GM23338 (cell line): Measurements from ENCODE around the gene SPATA31E1. TPM values are rescaled to one million over a fixed set of nuclear protein-coding genes. Genes with fewer than 3 reads are reported as not detected.

Experiments
- ATAC-seq: fragments of 200-7000 bp; cut with Tn5 transposase; 3 replicates; pipeline ENCODE4 v1.9.1; 2020
- DNase-seq: peaks from one replicate; pipeline ENCODE4 v3.0.0-alpha.2; 2015; ENCODE audit warnings: low spot score
- H2AFZ ChIP-seq: fragments of 200-600 bp; sonication (generic); 2 replicates; pipeline ENCODE4 v1.8.0; 2016; ENCODE audit warnings: antibody characterized with exemption, mild to moderate bottlenecking, moderate library complexity
- H3F3A ChIP-seq: fragments of 200-600 bp; sonication (generic); replicated peaks from 2 replicates; pipeline ENCODE4 v1.8.0; 2017; ENCODE audit warnings: antibody characterized with exemption, mixed run types, low read depth
- H3K27ac ChIP-seq: fragments of 200-600 bp; sonication (generic); 2 replicates; pipeline ENCODE4 v1.6.1; 2016; ENCODE audit warnings: low read depth
- H3K27me3 ChIP-seq: fragments of 200-600 bp; sonication (generic); 2 replicates; pipeline ENCODE4 v1.8.0; 2016; ENCODE audit warnings: mild to moderate bottlenecking, mixed run types, moderate library complexity; ENCODE audit not compliant: insufficient read depth
- H3K36me3 ChIP-seq: fragments of 200-600 bp; sonication (generic); 2 replicates; pipeline ENCODE4 v1.8.0; 2016; ENCODE audit warnings: mild to moderate bottlenecking; ENCODE audit not compliant: insufficient read depth
- H3K4me1 ChIP-seq: fragments of 200-600 bp; sonication (generic); 2 replicates; pipeline ENCODE4 v1.8.0; 2016; ENCODE audit warnings: mild to moderate bottlenecking, moderate library complexity; ENCODE audit not compliant: insufficient read depth
- H3K4me2 ChIP-seq: fragments of 200-600 bp; sonication (generic); 2 replicates; pipeline ENCODE4 v1.7.1; 2017; ENCODE audit warnings: mixed run types
- H3K4me3 ChIP-seq: fragments of 200-600 bp; sonication (generic); 2 replicates; pipeline ENCODE4 v1.6.1; 2016; ENCODE audit warnings: mixed run types
- H3K79me2 ChIP-seq: fragments of 200-600 bp; sonication (generic); replicated peaks from 2 replicates; pipeline ENCODE4 v1.8.0; 2017; ENCODE audit warnings: mild to moderate bottlenecking; ENCODE audit not compliant: insufficient read depth
- H3K9me2 ChIP-seq: fragments of 200-600 bp; sonication (generic); 2 replicates; pipeline ENCODE4 v1.8.0; 2017; ENCODE audit not compliant: insufficient read depth
- H4K20me1 ChIP-seq: fragments of 200-600 bp; sonication (generic); replicated peaks from 2 replicates; pipeline ENCODE4 v1.8.0; 2017; ENCODE audit warnings: mild to moderate bottlenecking; ENCODE audit not compliant: insufficient read depth
- H3K27ac Mint-ChIP-seq: 2 replicates; pipeline ENCODE4 v1.8.0; 2020; ENCODE audit warnings: inconsistent platforms, mild to moderate bottlenecking, moderate library complexity, mixed read lengths
- H3K27me3 Mint-ChIP-seq: 3 replicates; pipeline ENCODE4 v1.8.0; 2022; ENCODE audit warnings: low read depth, mild to moderate bottlenecking, moderate library complexity, mixed read lengths, inconsistent platforms; ENCODE audit not compliant: insufficient read depth, poor library complexity
- H3K36me3 Mint-ChIP-seq: 3 replicates; pipeline ENCODE4 v1.8.0; 2021; ENCODE audit warnings: low read depth, mild to moderate bottlenecking, inconsistent platforms, moderate library complexity, mixed read lengths
- H3K4me1 Mint-ChIP-seq: 3 replicates; pipeline ENCODE4 v1.8.0; 2020; ENCODE audit warnings: mild to moderate bottlenecking, inconsistent platforms, mixed read lengths
- H3K4me3 Mint-ChIP-seq: 3 replicates; pipeline ENCODE4 v1.8.0; 2021; ENCODE audit warnings: moderate library complexity, mild to moderate bottlenecking, inconsistent platforms, mixed read lengths
- H3K9me3 Mint-ChIP-seq: 3 replicates; pipeline ENCODE4 v1.8.0; 2020; ENCODE audit warnings: moderate library complexity, mild to moderate bottlenecking, inconsistent platforms, mixed read lengths
- polyA plus RNA-seq: library from polyadenylated mRNA; unstranded; fragments of >200 nt; fragmentation: Nextera tagmentation; extraction: Ambion mirVana; gene quantifications from 2 replicates; pipeline ENCODE4 v1.2.1, GENCODE V29; 2016
- total RNA-seq: library from RNA; depleted of rRNA; stranded (reverse); fragments of >200 nt; shearing (Covaris generic); gene quantifications from 2 replicates; pipeline ENCODE4 v1.2.3, GENCODE V29; 2014
- TF ChIP-seq, protein P1 (sequence below): IDR thresholded peaks from one replicate; pipeline ENCODE4 v1.6.1; 2018; ENCODE audit warnings: antibody characterized with exemption; ENCODE audit not compliant: unreplicated experiment
- TF ChIP-seq, protein P2 (sequence below): fragments of 250-450 bp; sonication (Bioruptor Pico); IDR thresholded peaks from 2 replicates; pipeline ENCODE4 v1.5.0; 2020; ENCODE audit warnings: mild to moderate bottlenecking, moderate library complexity

SPATA31E1 gene
- total and polyA plus RNA-seq, 2 experiments from 2014 or later, result 0.05 TPM; not detected in 1

- TF ChIP-seq, protein P1, sequence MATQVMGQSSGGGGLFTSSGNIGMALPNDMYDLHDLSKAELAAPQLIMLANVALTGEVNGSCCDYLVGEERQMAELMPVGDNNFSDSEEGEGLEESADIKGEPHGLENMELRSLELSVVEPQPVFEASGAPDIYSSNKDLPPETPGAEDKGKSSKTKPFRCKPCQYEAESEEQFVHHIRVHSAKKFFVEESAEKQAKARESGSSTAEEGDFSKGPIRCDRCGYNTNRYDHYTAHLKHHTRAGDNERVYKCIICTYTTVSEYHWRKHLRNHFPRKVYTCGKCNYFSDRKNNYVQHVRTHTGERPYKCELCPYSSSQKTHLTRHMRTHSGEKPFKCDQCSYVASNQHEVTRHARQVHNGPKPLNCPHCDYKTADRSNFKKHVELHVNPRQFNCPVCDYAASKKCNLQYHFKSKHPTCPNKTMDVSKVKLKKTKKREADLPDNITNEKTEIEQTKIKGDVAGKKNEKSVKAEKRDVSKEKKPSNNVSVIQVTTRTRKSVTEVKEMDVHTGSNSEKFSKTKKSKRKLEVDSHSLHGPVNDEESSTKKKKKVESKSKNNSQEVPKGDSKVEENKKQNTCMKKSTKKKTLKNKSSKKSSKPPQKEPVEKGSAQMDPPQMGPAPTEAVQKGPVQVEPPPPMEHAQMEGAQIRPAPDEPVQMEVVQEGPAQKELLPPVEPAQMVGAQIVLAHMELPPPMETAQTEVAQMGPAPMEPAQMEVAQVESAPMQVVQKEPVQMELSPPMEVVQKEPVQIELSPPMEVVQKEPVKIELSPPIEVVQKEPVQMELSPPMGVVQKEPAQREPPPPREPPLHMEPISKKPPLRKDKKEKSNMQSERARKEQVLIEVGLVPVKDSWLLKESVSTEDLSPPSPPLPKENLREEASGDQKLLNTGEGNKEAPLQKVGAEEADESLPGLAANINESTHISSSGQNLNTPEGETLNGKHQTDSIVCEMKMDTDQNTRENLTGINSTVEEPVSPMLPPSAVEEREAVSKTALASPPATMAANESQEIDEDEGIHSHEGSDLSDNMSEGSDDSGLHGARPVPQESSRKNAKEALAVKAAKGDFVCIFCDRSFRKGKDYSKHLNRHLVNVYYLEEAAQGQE, result no peak
These were observed 6.0 kb upstream of the SPATA31E1 start (continued) for GRCh38 chr9:87876708-87877107.

GRCh38 chr9:87878989-87879511 is 3.6 kb upstream of the SPATA31E1 start:
- no peaks in the 10 kb centered on the region for H3K27me3 ChIP-seq
- peaks cover 20% of the 10 kb centered on the region for H3K4me1 ChIP-seq
- no peak for DNase-seq
- ATAC-seq, result no peak
- Mint-ChIP-seq H3K4me1 (peaks cover 33% of the 10 kb centered on the region), H3K4me3 (no peak overlapping the region), H3K9me3 (peaks cover 3% of the 10 kb centered on the region), H3K36me3 (peaks cover 7% of the 10 kb centered on the region; the same call in 2 of the 3 replicates), H3K27me3 (peaks cover 11% of the 10 kb centered on the region), H3K27ac (no peak overlapping the region)
- no peaks in the 10 kb centered on the region for H3K79me2 ChIP-seq
- H3K4me3 ChIP-seq, result no peak overlapping the region
- H3F3A ChIP-seq, result no peaks in the 10 kb centered on the region
- H3K9me2 ChIP-seq, result peaks cover 3% of the 10 kb centered on the region; the same call in 1 of the 2 replicates
- no peaks in the 10 kb centered on the region for H4K20me1 ChIP-seq
- H3K36me3 ChIP-seq, result no peaks in the 10 kb centered on the region
- H3K4me2 ChIP-seq, result peak overlapping the region; percentile 21; the same call in 1 of the 2 replicates
- H3K27ac ChIP-seq, result no peak overlapping the region
- TF ChIP-seq, protein P2, sequence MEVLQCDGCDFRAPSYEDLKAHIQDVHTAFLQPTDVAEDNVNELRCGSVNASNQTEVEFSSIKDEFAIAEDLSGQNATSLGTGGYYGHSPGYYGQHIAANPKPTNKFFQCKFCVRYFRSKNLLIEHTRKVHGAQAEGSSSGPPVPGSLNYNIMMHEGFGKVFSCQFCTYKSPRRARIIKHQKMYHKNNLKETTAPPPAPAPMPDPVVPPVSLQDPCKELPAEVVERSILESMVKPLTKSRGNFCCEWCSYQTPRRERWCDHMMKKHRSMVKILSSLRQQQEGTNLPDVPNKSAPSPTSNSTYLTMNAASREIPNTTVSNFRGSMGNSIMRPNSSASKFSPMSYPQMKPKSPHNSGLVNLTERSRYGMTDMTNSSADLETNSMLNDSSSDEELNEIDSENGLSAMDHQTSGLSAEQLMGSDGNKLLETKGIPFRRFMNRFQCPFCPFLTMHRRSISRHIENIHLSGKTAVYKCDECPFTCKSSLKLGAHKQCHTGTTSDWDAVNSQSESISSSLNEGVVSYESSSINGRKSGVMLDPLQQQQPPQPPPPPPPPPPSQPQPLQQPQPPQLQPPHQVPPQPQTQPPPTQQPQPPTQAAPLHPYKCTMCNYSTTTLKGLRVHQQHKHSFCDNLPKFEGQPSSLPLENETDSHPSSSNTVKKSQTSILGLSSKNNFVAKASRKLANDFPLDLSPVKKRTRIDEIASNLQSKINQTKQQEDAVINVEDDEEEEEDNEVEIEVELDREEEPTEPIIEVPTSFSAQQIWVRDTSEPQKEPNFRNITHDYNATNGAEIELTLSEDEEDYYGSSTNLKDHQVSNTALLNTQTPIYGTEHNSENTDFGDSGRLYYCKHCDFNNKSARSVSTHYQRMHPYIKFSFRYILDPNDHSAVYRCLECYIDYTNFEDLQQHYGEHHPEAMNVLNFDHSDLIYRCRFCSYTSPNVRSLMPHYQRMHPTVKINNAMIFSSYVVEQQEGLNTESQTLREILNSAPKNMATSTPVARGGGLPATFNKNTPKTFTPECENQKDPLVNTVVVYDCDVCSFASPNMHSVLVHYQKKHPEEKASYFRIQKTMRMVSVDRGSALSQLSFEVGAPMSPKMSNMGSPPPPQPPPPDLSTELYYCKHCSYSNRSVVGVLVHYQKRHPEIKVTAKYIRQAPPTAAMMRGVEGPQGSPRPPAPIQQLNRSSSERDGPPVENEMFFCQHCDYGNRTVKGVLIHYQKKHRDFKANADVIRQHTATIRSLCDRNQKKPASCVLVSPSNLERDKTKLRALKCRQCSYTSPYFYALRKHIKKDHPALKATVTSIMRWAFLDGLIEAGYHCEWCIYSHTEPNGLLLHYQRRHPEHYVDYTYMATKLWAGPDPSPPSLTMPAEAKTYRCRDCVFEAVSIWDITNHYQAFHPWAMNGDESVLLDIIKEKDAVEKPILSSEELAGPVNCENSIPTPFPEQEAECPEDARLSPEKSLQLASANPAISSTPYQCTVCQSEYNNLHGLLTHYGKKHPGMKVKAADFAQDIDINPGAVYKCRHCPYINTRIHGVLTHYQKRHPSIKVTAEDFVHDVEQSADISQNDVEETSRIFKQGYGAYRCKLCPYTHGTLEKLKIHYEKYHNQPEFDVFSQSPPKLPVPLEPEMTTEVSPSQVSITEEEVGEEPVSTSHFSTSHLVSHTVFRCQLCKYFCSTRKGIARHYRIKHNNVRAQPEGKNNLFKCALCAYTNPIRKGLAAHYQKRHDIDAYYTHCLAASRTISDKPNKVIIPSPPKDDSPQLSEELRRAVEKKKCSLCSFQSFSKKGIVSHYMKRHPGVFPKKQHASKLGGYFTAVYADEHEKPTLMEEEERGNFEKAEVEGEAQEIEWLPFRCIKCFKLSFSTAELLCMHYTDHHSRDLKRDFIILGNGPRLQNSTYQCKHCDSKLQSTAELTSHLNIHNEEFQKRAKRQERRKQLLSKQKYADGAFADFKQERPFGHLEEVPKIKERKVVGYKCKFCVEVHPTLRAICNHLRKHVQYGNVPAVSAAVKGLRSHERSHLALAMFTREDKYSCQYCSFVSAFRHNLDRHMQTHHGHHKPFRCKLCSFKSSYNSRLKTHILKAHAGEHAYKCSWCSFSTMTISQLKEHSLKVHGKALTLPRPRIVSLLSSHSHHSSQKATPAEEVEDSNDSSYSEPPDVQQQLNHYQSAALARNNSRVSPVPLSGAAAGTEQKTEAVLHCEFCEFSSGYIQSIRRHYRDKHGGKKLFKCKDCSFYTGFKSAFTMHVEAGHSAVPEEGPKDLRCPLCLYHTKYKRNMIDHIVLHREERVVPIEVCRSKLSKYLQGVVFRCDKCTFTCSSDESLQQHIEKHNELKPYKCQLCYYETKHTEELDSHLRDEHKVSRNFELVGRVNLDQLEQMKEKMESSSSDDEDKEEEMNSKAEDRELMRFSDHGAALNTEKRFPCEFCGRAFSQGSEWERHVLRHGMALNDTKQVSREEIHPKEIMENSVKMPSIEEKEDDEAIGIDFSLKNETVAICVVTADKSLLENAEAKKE, result no peak
- no peak overlapping the region for H2AFZ ChIP-seq
